NCI-H1105 treated with DMSO at 0.1 percent for 48 hours (cell line): ENCODE data around the gene RNF187.

ENCODE experiments used
- DNase-seq: peaks from one replicate; lab custom pipeline; 2025; lab: John Stamatoyannopoulos, UW

Gene RNF187

GRCh38 chr1:228508840-228509415 is 21.7 kb downstream of the RNF187 start:
- no peak for DNase-seq

GRCh38 chr1:228510101-228510802 is 23.1 kb downstream of the RNF187 start:
- no peak for DNase-seq

GRCh38 chr1:228510803-228511413 is 23.7 kb downstream of the RNF187 start:
- no peak for DNase-seq

GRCh38 chr1:228511546-228512445 is 24.6 kb downstream of the RNF187 start:
- DNase-seq: no peak

GRCh38 chr1:228512781-228513198 is 25.6 kb downstream of the RNF187 start:
- no peak for DNase-seq

GRCh38 chr1:228513236-228513900 is 26.2 kb downstream of the RNF187 start:
- no peak for DNase-seq

- DNase-seq: no peak
Observed at GRCh38 chr1:228514421-228514820, 27.2 kb downstream of the RNF187 start.

GRCh38 chr1:228515200-228515834 is 28.1 kb downstream of the RNF187 start:
- DNase-seq: peak; percentile 4

GRCh38 chr1:228517655-228518054 is 30.5 kb downstream of the RNF187 start:
- no peak for DNase-seq

- DNase-seq: no peak
Observed at GRCh38 chr1:228527596-228527995, 40.4 kb downstream of the RNF187 start.

GRCh38 chr1:228528612-228529011 is 41.4 kb downstream of the RNF187 start:
- DNase-seq: no peak

- DNase-seq: no peak
Observed at GRCh38 chr1:228530086-228530758, 43.0 kb downstream of the RNF187 start.

GRCh38 chr1:228530951-228531731 is 44.0 kb downstream of the RNF187 start:
- DNase-seq: no peak

- DNase-seq: no peak
Observed at GRCh38 chr1:228538831-228539230, 51.6 kb downstream of the RNF187 start.

- no peak for DNase-seq
Observed at GRCh38 chr1:228540161-228540917, 53.2 kb downstream of the RNF187 start.

GRCh38 chr1:228541725-228542124 is 54.5 kb downstream of the RNF187 start:
- DNase-seq: no peak

GRCh38 chr1:228542376-228542775 is 55.2 kb downstream of the RNF187 start:
- no peak for DNase-seq

GRCh38 chr1:228542981-228543380 is 55.8 kb downstream of the RNF187 start:
- DNase-seq: no peak

- DNase-seq: no peak
Observed at GRCh38 chr1:228543396-228543795, 56.2 kb downstream of the RNF187 start.
